ENCODE data around the gene DDX51. TPM values are rescaled to one million over a fixed set of nuclear protein-coding genes. Genes with fewer than 3 reads are reported as not detected.

The DDX51 gene
- total and polyA plus RNA-seq, 2 donors: 6.5 to 17.4 TPM

GRCh38 chr12:132158677-132159554 lies 14.8 kb upstream of the DDX51 start:
- WGBS: 85% methylated on average over 37 of the region's 37 CpGs
- H3K36me3 ChIP-seq (ENCODE audit: insufficient read depth): peaks cover 3% of the 10 kb centered on the region
- H3K4me3 ChIP-seq (ENCODE audit: low read depth, low read length): no peak overlapping the region
- no peaks in the 10 kb centered on the region for H3K4me1 ChIP-seq (ENCODE audit: insufficient read depth)
- no peak overlapping the region for H3K27ac ChIP-seq (ENCODE audit: low read depth)
- DNase-seq (ENCODE audit: extremely low spot score): no peak

DNA sequence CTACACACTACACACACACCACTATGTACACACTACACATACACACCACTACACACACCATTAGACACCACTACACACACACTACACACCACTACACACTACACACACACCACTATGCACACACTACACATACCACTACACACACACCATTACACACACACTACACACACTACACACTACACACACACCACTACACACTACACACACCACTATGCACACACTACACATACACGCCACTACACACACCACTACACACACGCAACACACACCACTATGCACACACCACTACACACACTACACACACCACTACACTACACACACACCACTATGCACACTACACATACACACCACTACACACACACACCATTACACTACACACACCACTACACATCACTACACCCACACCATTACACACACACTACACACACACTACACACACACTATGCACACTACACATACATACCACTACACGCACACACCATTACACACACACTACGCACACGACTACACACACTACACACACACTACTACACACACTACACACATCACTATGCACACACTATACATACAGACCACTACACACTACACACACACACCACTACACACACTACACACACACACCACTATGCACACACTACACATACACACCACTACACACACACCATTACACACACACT lies 13.8 kb upstream of the DDX51 start:
- Histone ChIP-seq H3K4me3 (ENCODE audit: low read depth, low read length) (no peak overlapping the region), H3K36me3 (ENCODE audit: insufficient read depth) (peaks cover 3% of the 10 kb centered on the region), H3K4me1 (ENCODE audit: insufficient read depth) (no peaks in the 10 kb centered on the region), H3K27ac (ENCODE audit: low read depth) (no peak overlapping the region)
- 96% methylated on average over 5 of the region's 5 CpGs for WGBS
- no peak for DNase-seq (ENCODE audit: extremely low spot score)

DNA sequence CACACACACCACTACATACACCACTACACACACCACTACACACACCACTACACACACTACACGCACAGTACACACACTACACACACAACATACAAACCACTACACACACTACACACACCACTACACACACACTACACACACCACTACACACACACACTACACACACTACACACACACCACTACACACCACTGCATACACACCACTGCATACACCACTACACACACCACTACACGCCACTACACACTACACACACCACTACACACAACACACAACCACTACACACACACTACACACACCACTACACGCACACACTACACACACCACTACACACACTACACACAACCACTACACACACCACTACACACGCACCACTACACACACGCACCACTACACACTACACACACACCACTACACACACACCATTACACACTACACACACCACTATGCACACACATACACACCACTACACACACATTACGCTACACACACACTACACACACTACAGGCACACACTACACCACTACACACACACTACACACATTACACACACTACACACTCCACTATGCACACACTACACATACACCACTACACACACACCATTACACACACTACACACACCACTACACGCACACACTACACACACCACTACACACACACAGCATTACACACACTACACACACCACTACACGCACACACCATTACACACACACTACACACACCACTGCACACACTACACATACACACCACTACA lies 12.6 kb upstream of the DDX51 start:
- Histone ChIP-seq H3K36me3 (ENCODE audit: insufficient read depth) (peaks cover 3% of the 10 kb centered on the region), H3K4me1 (ENCODE audit: insufficient read depth) (no peaks in the 10 kb centered on the region), H3K27ac (ENCODE audit: low read depth) (no peak overlapping the region), H3K4me3 (ENCODE audit: low read depth, low read length) (no peak overlapping the region)
- 86% methylated on average over 8 of the region's 8 CpGs for WGBS
- no peak for DNase-seq (ENCODE audit: extremely low spot score)

GRCh38 chr12:132155771-132156572 lies 11.9 kb upstream of the DDX51 start:
- Histone ChIP-seq H3K27ac (ENCODE audit: low read depth) (no peak overlapping the region), H3K4me3 (ENCODE audit: low read depth, low read length) (no peak overlapping the region), H3K4me1 (ENCODE audit: insufficient read depth) (no peaks in the 10 kb centered on the region), H3K36me3 (ENCODE audit: insufficient read depth) (peaks cover 3% of the 10 kb centered on the region)
- 98% methylated on average over 10 of the region's 10 CpGs for WGBS
- DNase-seq (ENCODE audit: extremely low spot score): no peak

- no peak for DNase-seq (ENCODE audit: extremely low spot score)
- Histone ChIP-seq H3K27ac (ENCODE audit: low read depth) (no peak overlapping the region), H3K4me1 (ENCODE audit: insufficient read depth) (no peaks in the 10 kb centered on the region), H3K36me3 (ENCODE audit: insufficient read depth) (peaks cover 3% of the 10 kb centered on the region), H3K4me3 (ENCODE audit: low read depth, low read length) (no peak overlapping the region)
- 78% methylated on average over 51 of the region's 51 CpGs for WGBS
Measured at GRCh38 chr12:132154941-132155770, 11.0 kb upstream of the DDX51 start.

DNA sequence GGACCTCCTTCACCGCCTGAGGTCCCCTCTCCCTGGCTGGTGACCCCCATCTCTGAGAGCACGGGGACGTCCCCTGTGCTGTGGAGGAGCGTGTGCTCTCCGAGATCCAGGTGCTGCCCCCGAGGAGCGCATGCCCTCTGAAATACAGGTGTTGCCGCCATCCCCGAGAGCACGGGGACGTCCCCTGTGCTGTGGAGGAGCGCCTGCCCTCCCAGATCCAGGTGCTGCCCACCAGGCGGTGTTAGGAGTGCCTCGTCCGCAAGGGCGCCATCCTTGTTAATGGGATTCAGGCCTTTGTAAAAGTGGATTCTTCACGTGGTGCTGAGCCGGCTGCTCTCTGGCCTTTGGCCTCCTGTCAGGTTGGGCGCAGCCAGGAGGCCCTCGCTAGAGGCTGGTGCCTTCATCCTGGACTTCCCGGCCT lies 10.2 kb upstream of the DDX51 start:
- 68% methylated on average over 21 of the region's 21 CpGs for WGBS
- H3K4me3 ChIP-seq (ENCODE audit: low read depth, low read length): no peak overlapping the region
- no peak overlapping the region for H3K27ac ChIP-seq (ENCODE audit: low read depth)
- H3K4me1 ChIP-seq (ENCODE audit: insufficient read depth): no peaks in the 10 kb centered on the region
- peaks cover 3% of the 10 kb centered on the region for H3K36me3 ChIP-seq (ENCODE audit: insufficient read depth)
- no peak for DNase-seq (ENCODE audit: extremely low spot score)

GRCh38 chr12:132153501-132154340 lies 9.6 kb upstream of the DDX51 start:
- Histone ChIP-seq H3K27ac (ENCODE audit: low read depth) (no peak overlapping the region), H3K36me3 (ENCODE audit: insufficient read depth) (peaks cover 3% of the 10 kb centered on the region), H3K4me1 (ENCODE audit: insufficient read depth) (no peaks in the 10 kb centered on the region), H3K4me3 (ENCODE audit: low read depth, low read length) (no peak overlapping the region)
- 32% methylated on average over 41 of the region's 41 CpGs for WGBS
- no peak for DNase-seq (ENCODE audit: extremely low spot score)

DNA sequence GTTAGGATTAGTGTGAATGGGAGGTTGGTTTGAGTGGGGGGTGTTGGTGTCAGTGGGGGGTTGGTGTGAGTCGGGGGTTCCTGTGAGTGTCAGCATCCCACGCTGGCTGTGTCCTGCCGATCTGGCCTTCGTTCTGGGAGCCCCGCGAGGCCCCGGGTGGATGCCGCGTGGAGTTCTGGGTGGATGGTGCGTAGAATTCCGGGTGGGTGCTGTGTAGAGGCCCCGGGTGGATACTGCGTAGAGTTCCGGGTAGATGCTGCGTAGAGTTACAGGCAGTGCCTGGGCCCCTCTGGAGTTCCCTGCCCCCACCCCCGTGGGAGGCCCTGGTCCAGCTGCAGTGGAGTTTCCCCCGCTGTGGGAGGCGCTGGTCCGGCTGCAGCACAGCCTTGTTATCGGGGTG lies 8.8 kb upstream of the DDX51 start:
- no peaks in the 10 kb centered on the region for H3K4me1 ChIP-seq (ENCODE audit: insufficient read depth)
- H3K4me3 ChIP-seq (ENCODE audit: low read depth, low read length): no peak overlapping the region
- H3K27ac ChIP-seq (ENCODE audit: low read depth): no peak overlapping the region
- 91% methylated on average over 20 of the region's 20 CpGs for WGBS
- no peak for DNase-seq (ENCODE audit: extremely low spot score)
- H3K36me3 ChIP-seq (ENCODE audit: insufficient read depth): peaks cover 3% of the 10 kb centered on the region

- DNase-seq (ENCODE audit: extremely low spot score): no peak
- Histone ChIP-seq H3K4me1 (ENCODE audit: insufficient read depth) (no peaks in the 10 kb centered on the region), H3K36me3 (ENCODE audit: insufficient read depth) (peaks cover 3% of the 10 kb centered on the region), H3K4me3 (ENCODE audit: low read depth, low read length) (no peak overlapping the region), H3K27ac (ENCODE audit: low read depth) (no peak overlapping the region)
- 89% methylated on average over 9 of the region's 9 CpGs for WGBS
Measured at GRCh38 chr12:132152411-132152821, 8.3 kb upstream of the DDX51 start.

- Histone ChIP-seq H3K36me3 (ENCODE audit: insufficient read depth) (peaks cover 3% of the 10 kb centered on the region), H3K4me1 (ENCODE audit: insufficient read depth) (no peaks in the 10 kb centered on the region), H3K4me3 (ENCODE audit: low read depth, low read length) (no peak overlapping the region), H3K27ac (ENCODE audit: low read depth) (no peak overlapping the region)
- 91% methylated on average over 32 of the region's 32 CpGs for WGBS
- no peak for DNase-seq (ENCODE audit: extremely low spot score)
Measured at GRCh38 chr12:132151766-132152410, 7.8 kb upstream of the DDX51 start.

- DNase-seq (ENCODE audit: extremely low spot score): no peak
- peaks cover 2% of the 10 kb centered on the region for H3K36me3 ChIP-seq (ENCODE audit: insufficient read depth)
- H3K4me3 ChIP-seq (ENCODE audit: low read depth, low read length): no peak overlapping the region
- H3K4me1 ChIP-seq (ENCODE audit: insufficient read depth): no peaks in the 10 kb centered on the region
- H3K27ac ChIP-seq (ENCODE audit: low read depth): no peak overlapping the region
- 94% methylated on average over 36 of the region's 36 CpGs for WGBS
Measured at GRCh38 chr12:132151145-132151765, 7.1 kb upstream of the DDX51 start.

Data from urinary bladder (tissue), 4 donors.